ENCODE data around the gene BMPER. TPM values are rescaled to one million over a fixed set of nuclear protein-coding genes. Genes with fewer than 3 reads are reported as not detected.

The BMPER gene
- total RNA-seq, 2 experiments from 2014 or later, result not detected

DNA sequence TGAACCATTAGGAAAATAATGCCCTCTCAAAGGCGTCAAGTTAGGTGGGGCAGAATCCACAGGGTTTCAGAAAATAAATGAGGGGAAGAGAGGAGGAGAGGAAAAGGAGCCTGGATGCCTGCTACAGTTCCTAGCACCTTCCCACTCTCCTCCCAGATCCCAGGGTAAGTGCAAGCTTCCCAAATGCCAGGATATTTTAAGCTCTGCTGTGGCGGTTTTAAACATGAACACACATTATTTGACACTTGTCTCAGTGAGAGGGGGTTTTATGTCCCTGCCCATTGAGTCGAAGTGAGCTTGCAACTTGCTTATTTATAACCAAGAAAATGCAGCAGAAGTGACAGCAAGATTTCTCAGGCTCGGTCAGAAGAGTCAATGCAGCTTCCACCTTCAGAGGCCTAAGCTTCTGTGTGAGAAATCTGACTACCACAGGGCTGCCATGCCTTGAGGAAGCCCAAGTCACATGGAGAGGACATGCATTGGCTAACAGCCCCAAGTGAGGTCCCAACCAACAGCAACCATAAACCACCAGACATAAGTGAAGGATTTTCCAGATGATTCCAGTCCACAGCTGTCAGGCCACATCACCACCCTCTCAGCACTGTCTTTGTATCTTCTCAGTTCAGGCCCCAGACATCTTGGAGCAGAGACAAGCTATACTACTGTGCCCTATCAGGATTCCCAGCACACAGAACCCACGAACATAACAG, 17.9 kb upstream of the BMPER start:
- H3K9me3 Mint-ChIP-seq, result no peaks in the 10 kb centered on the region
- intact Hi-C loops (cut with DNase I, micrococcal nuclease), result no loop called here
- no peaks in the 10 kb centered on the region for H3K4me1 Mint-ChIP-seq (ENCODE audit: low read depth)
- no peak for DNase-seq
- H3K4me3 ChIP-seq (ENCODE audit: low read length), result no peak overlapping the region
- no peaks in the 10 kb centered on the region for H3K36me3 ChIP-seq (ENCODE audit: insufficient read depth, low read length)
- ATAC-seq (ENCODE audit: poor library complexity), result no peak
- TF ChIP-seq, protein P1, sequence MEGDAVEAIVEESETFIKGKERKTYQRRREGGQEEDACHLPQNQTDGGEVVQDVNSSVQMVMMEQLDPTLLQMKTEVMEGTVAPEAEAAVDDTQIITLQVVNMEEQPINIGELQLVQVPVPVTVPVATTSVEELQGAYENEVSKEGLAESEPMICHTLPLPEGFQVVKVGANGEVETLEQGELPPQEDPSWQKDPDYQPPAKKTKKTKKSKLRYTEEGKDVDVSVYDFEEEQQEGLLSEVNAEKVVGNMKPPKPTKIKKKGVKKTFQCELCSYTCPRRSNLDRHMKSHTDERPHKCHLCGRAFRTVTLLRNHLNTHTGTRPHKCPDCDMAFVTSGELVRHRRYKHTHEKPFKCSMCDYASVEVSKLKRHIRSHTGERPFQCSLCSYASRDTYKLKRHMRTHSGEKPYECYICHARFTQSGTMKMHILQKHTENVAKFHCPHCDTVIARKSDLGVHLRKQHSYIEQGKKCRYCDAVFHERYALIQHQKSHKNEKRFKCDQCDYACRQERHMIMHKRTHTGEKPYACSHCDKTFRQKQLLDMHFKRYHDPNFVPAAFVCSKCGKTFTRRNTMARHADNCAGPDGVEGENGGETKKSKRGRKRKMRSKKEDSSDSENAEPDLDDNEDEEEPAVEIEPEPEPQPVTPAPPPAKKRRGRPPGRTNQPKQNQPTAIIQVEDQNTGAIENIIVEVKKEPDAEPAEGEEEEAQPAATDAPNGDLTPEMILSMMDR (IDR thresholded peaks at IDR 0.05), result no peak
- peaks cover 18% of the 10 kb centered on the region for H3K27me3 Mint-ChIP-seq
- H3K27ac ChIP-seq (ENCODE audit: low read depth in 1 of 2, low read length in 2 of 2), result no peak overlapping the region
- no peak overlapping the region for H3K4me3 Mint-ChIP-seq
- H3K4me1 ChIP-seq (ENCODE audit: insufficient read depth, low read length), result no peaks in the 10 kb centered on the region
- ChIA-PET POLR2A (no interaction called here), CTCF (no interaction called here)
- H3K9me3 ChIP-seq (ENCODE audit: control insufficient read depth in 1 of 2, insufficient read depth in 1 of 2, low read length in 2 of 2), result no peaks in the 10 kb centered on the region
- no peak overlapping the region for H3K27ac Mint-ChIP-seq
- peaks cover 0 to 11% of the 10 kb centered on the region in 2 experiments for H3K27me3 ChIP-seq (ENCODE audit: control insufficient read depth in 1 of 2, insufficient read depth in 2 of 2, low read length in 2 of 2)
- H3K36me3 Mint-ChIP-seq (ENCODE audit: low read depth), result no peaks in the 10 kb centered on the region

DNA sequence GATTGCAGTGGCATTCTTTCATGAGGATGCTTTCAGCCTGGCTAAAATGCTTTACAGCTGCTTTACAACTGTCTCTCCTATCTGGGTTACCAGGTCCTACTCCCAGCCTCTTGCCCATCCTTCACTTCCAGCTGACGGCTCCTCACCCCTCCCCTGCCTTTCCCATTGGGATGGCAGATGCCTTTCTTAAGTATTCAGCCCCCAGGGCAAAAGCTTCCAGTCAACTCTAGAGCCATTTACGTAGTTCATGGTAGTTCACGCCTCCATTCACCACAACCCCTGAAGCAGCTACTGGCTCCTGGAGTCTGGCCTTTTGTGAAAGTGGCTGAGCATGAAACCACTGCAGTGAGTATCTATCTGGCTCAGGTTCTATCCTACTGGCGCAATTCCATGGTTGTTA, 17.2 kb upstream of the BMPER start:
- Histone ChIP-seq H3K9me3 (ENCODE audit: control insufficient read depth in 1 of 2, insufficient read depth in 1 of 2, low read length in 2 of 2) (no peaks in the 10 kb centered on the region), H3K27me3 (ENCODE audit: control insufficient read depth in 1 of 2, insufficient read depth in 2 of 2, low read length in 2 of 2) (peaks cover 0 to 11% of the 10 kb centered on the region in 2 experiments), H3K27ac (ENCODE audit: low read depth in 1 of 2, low read length in 2 of 2) (no peak overlapping the region), H3K4me3 (ENCODE audit: low read length) (no peak overlapping the region), H3K36me3 (ENCODE audit: insufficient read depth, low read length) (no peaks in the 10 kb centered on the region), H3K4me1 (ENCODE audit: insufficient read depth, low read length) (no peaks in the 10 kb centered on the region)
- H3K27me3 Mint-ChIP-seq, result peaks cover 25% of the 10 kb centered on the region
- H3K27ac Mint-ChIP-seq, result no peak overlapping the region
- intact Hi-C loops (cut with DNase I, micrococcal nuclease), result no loop called here
- CTCF ChIA-PET, result no interaction called here
- no peaks in the 10 kb centered on the region for H3K9me3 Mint-ChIP-seq
- POLR2A ChIA-PET, result no interaction called here
- TF ChIP-seq, protein P1 (IDR thresholded peaks at IDR 0.05), result no peak
- DNase-seq (no peak), ATAC-seq (ENCODE audit: poor library complexity) (no peak)
- H3K4me1 Mint-ChIP-seq (ENCODE audit: low read depth), result no peaks in the 10 kb centered on the region
- no peak overlapping the region for H3K4me3 Mint-ChIP-seq
- no peaks in the 10 kb centered on the region for H3K36me3 Mint-ChIP-seq (ENCODE audit: low read depth)

DNA sequence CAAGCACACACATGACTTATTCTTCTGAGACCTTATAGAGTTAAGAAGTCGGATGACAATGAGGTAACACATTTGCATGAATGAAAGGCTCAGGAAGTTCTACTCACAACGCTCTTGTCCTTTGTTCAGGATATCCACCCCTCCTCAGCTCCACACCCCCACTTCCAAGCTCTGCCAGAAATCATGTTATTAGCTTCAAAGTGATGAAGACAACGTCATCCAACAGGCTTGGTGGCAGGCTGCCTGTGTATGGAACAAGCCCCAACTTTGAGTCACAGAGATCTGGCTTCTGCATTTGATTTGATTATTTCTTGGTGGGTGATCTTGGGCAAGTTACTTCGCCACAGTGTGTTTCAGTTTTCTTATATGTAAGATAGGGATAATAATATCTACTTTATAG, 12.4 kb upstream of the BMPER start:
- Mint-ChIP-seq H3K27ac (no peak overlapping the region), H3K9me3 (no peaks in the 10 kb centered on the region), H3K36me3 (ENCODE audit: low read depth) (no peaks in the 10 kb centered on the region), H3K4me1 (ENCODE audit: low read depth) (no peaks in the 10 kb centered on the region), H3K27me3 (peaks cover 44% of the 10 kb centered on the region), H3K4me3 (no peak overlapping the region)
- Histone ChIP-seq H3K4me3 (ENCODE audit: low read length) (no peak overlapping the region), H3K27ac (ENCODE audit: low read depth in 1 of 2, low read length in 2 of 2) (no peak overlapping the region), H3K27me3 (ENCODE audit: control insufficient read depth in 1 of 2, insufficient read depth in 2 of 2, low read length in 2 of 2) (peaks cover 2 to 9% of the 10 kb centered on the region in 2 experiments), H3K36me3 (ENCODE audit: insufficient read depth, low read length) (no peaks in the 10 kb centered on the region), H3K9me3 (ENCODE audit: control insufficient read depth in 1 of 2, insufficient read depth in 1 of 2, low read length in 2 of 2) (no peaks in the 10 kb centered on the region), H3K4me1 (ENCODE audit: insufficient read depth, low read length) (peaks cover 2% of the 10 kb centered on the region)
- intact Hi-C loops (cut with DNase I, micrococcal nuclease), result loop anchor here in 1 of 2 experiments (10.0 kb wide), 2 partner anchors 708 to 1128 kb away; no protein-coding TSS in a partner anchor
- CTCF ChIA-PET, result no interaction called here
- no peak for DNase-seq
- TF ChIP-seq, protein P1 (IDR thresholded peaks at IDR 0.05), result no peak
- POLR2A ChIA-PET, result no interaction called here
- no peak for ATAC-seq (ENCODE audit: poor library complexity)
